NCI-H187 treated with DMSO at 0.1 percent for 48 hours (cell line): ENCODE results near the gene PFKP.

Experiments
- DNase-seq: peaks from one replicate; lab custom pipeline; 2025; lab: John Stamatoyannopoulos, UW

PFKP gene

GRCh38 chr10:3116508-3117100, 49.3 kb downstream of the PFKP start:
- DNase-seq: no peak

GRCh38 chr10:3117486-3117885, 50.1 kb downstream of the PFKP start:
- no peak for DNase-seq

- no peak for DNase-seq
Observed at GRCh38 chr10:3118641-3119091, 51.3 kb downstream of the PFKP start.

GRCh38 chr10:3119796-3120459, 52.6 kb downstream of the PFKP start:
- DNase-seq: no peak

GRCh38 chr10:3122034-3122433, 54.7 kb downstream of the PFKP start:
- no peak for DNase-seq

GRCh38 chr10:3122486-3123205, 55.3 kb downstream of the PFKP start:
- no peak for DNase-seq

GRCh38 chr10:3123571-3124411, 56.4 kb downstream of the PFKP start:
- DNase-seq: no peak

GRCh38 chr10:3124412-3125175, 57.2 kb downstream of the PFKP start:
- no peak for DNase-seq

GRCh38 chr10:3125527-3126170, 58.3 kb downstream of the PFKP start:
- no peak for DNase-seq

GRCh38 chr10:3126249-3126648, 58.9 kb downstream of the PFKP start:
- no peak for DNase-seq

GRCh38 chr10:3126741-3127346, 59.5 kb downstream of the PFKP start:
- peak; percentile 91 for DNase-seq

GRCh38 chr10:3127921-3128320, 60.6 kb downstream of the PFKP start:
- no peak for DNase-seq

- no peak for DNase-seq
Observed at GRCh38 chr10:3128379-3129130, 61.2 kb downstream of the PFKP start.

- DNase-seq: no peak
Observed at GRCh38 chr10:3129581-3130340, 62.4 kb downstream of the PFKP start.

GRCh38 chr10:3131098-3131497, 63.8 kb downstream of the PFKP start:
- DNase-seq: no peak

- DNase-seq: no peak
Observed at GRCh38 chr10:3132036-3133025, 65.0 kb downstream of the PFKP start.

GRCh38 chr10:3133948-3134347, 66.6 kb downstream of the PFKP start:
- no peak for DNase-seq

GRCh38 chr10:3135006-3135405, 67.7 kb downstream of the PFKP start:
- no peak for DNase-seq
